Measurements from ENCODE around the gene BEX4.
"Not testable (repeated sequence)": the region's sequence is repeated elsewhere in the genome, so short reads cannot be mapped to it uniquely, and the experiment has no call there.

Gene BEX4

GRCh38 chrX:103214870-103215424 lies at the start of gene BEX4:
BEX4 (plus strand) TSS chrX:103215108; CDS start chrX:103216154, 1,046 bp downstream.
- DNase-seq (ENCODE audit: extremely low read depth in 1 of 2, low read depth in 1 of 2): peak; percentile 53 to 67

- DNase-seq (ENCODE audit: extremely low read depth in 1 of 2, low read depth in 1 of 2): no peak
Observed at GRCh38 chrX:103170216-103170615, 44.7 kb upstream of the BEX4 start.

GRCh38 chrX:103171353-103171752 lies 43.6 kb upstream of the BEX4 start:
- no peak for DNase-seq (ENCODE audit: extremely low read depth in 1 of 2, low read depth in 1 of 2)

GRCh38 chrX:103175256-103175655 lies 39.7 kb upstream of the BEX4 start:
- DNase-seq (ENCODE audit: extremely low read depth in 1 of 2, low read depth in 1 of 2): not testable (repeated sequence)

- peak in 1 of 2 donors; percentile 12 for DNase-seq (ENCODE audit: extremely low read depth in 1 of 2, low read depth in 1 of 2)
Observed at GRCh38 chrX:103175944-103176753, 38.8 kb upstream of the BEX4 start.

- DNase-seq (ENCODE audit: extremely low read depth in 1 of 2, low read depth in 1 of 2): no peak
Observed at GRCh38 chrX:103177556-103177955, 37.4 kb upstream of the BEX4 start.

GRCh38 chrX:103183912-103184311 lies 31.0 kb upstream of the BEX4 start:
- DNase-seq (ENCODE audit: extremely low read depth in 1 of 2, low read depth in 1 of 2): no peak

GRCh38 chrX:103187953-103188475 lies 26.9 kb upstream of the BEX4 start:
- no peak for DNase-seq (ENCODE audit: extremely low read depth in 1 of 2, low read depth in 1 of 2)

GRCh38 chrX:103197721-103198306 lies 17.1 kb upstream of the BEX4 start:
- no peak for DNase-seq (ENCODE audit: extremely low read depth in 1 of 2, low read depth in 1 of 2)

GRCh38 chrX:103198668-103199067 lies 16.2 kb upstream of the BEX4 start:
- not testable (repeated sequence) for DNase-seq (ENCODE audit: extremely low read depth in 1 of 2, low read depth in 1 of 2)

- DNase-seq (ENCODE audit: extremely low read depth in 1 of 2, low read depth in 1 of 2): no peak
Observed at GRCh38 chrX:103201041-103201440, 13.9 kb upstream of the BEX4 start.

- DNase-seq (ENCODE audit: extremely low read depth in 1 of 2, low read depth in 1 of 2): no peak
Observed at GRCh38 chrX:103210056-103210455, 4.9 kb upstream of the BEX4 start.

GRCh38 chrX:103211012-103211715 lies 3.7 kb upstream of the BEX4 start:
- no peak for DNase-seq (ENCODE audit: extremely low read depth in 1 of 2, low read depth in 1 of 2)

GRCh38 chrX:103212749-103213457 lies 2.0 kb upstream of the BEX4 start:
- DNase-seq (ENCODE audit: extremely low read depth in 1 of 2, low read depth in 1 of 2): no peak

- DNase-seq (ENCODE audit: extremely low read depth in 1 of 2, low read depth in 1 of 2): no peak
Observed at GRCh38 chrX:103215425-103215991, 600 bp downstream of the BEX4 start.

- DNase-seq (ENCODE audit: extremely low read depth in 1 of 2, low read depth in 1 of 2): no peak
Observed at GRCh38 chrX:103220511-103221323, 5.8 kb downstream of the BEX4 start.

- DNase-seq (ENCODE audit: extremely low read depth in 1 of 2, low read depth in 1 of 2): not testable (repeated sequence)
Observed at GRCh38 chrX:103225918-103226317, 11.0 kb downstream of the BEX4 start.

GRCh38 chrX:103233263-103233662 lies 18.4 kb downstream of the BEX4 start:
- no peak for DNase-seq (ENCODE audit: extremely low read depth in 1 of 2, low read depth in 1 of 2)

- no peak for DNase-seq (ENCODE audit: extremely low read depth in 1 of 2, low read depth in 1 of 2)
Observed at GRCh38 chrX:103234869-103235268, 20.0 kb downstream of the BEX4 start.

Data from stimulated activated CD8-positive, alpha-beta memory T cell treated with anti-CD3 and anti-CD28 coated beads, Interleukin-7, amount 100 ng/mL, for 48 hours (primary cell).